HepG2 (cell line): ENCODE data around the gene FAF1. TPM values are rescaled to one million over a fixed set of nuclear protein-coding genes. Genes with fewer than 3 reads are reported as not detected.

Source experiments
- AGO1 ChIP-seq: fragments of 200-400 bp; formaldehyde crosslinking; IDR thresholded peaks from 2 replicates; pipeline ENCODE4 v1.6.1; 2017; ENCODE audit warnings: mild to moderate bottlenecking, low read depth, low read length, moderate library complexity; ENCODE audit not compliant: poor library complexity, severe bottlenecking
- CBX5 ChIP-seq: sonication (generic); formaldehyde crosslinking; IDR thresholded peaks from 2 replicates; pipeline ENCODE4 v1.4.0; 2020; ENCODE audit warnings: missing genetic modification reagents, borderline replicate concordance
- DNMT1 ChIP-seq: sonication (generic); formaldehyde crosslinking; IDR thresholded peaks from 2 replicates; pipeline ENCODE4 v1.5.1; 2020; ENCODE audit warnings: mild to moderate bottlenecking, missing genetic modification reagents
- IRF2 ChIP-seq: IDR thresholded peaks from 2 replicates; pipeline ENCODE4 v1.6.1; 2018; ENCODE audit warnings: missing genetic modification reagents, missing compliant biosample characterization
- MLLT10 ChIP-seq: sonication (generic); formaldehyde crosslinking; IDR thresholded peaks from 2 replicates; pipeline ENCODE4 v1.4.0; 2020; ENCODE audit warnings: missing genetic modification reagents
- NR2C2 ChIP-seq: sonication (generic); formaldehyde crosslinking; IDR thresholded peaks from 2 replicates; pipeline ENCODE4 v1.4.0; 2020; ENCODE audit warnings: missing genetic modification reagents, mild to moderate bottlenecking, moderate library complexity, borderline replicate concordance
- NR2F2 ChIP-seq: IDR thresholded peaks from 2 replicates; pipeline ENCODE4 v1.6.1; 2012; ENCODE audit warnings: low read depth, inconsistent platforms, borderline replicate concordance
- PHF20 ChIP-seq: sonication (generic); formaldehyde crosslinking; IDR thresholded peaks from 2 replicates; pipeline ENCODE4 v1.5.0; 2020; ENCODE audit warnings: mild to moderate bottlenecking, missing genetic modification reagents
- PTBP1 ChIP-seq: fragments of 200-400 bp; formaldehyde crosslinking; IDR thresholded peaks from 2 replicates; pipeline ENCODE4 v1.6.1; 2018; ENCODE audit warnings: low read length, low read depth; ENCODE audit not compliant: poor library complexity, severe bottlenecking
- SIN3A ChIP-seq: IDR thresholded peaks from 2 replicates; pipeline ENCODE4 v1.6.1; 2011; ENCODE audit warnings: low read depth, mild to moderate bottlenecking, control low read depth, low read length, borderline replicate concordance
- SKI ChIP-seq: fragments of 450-650 bp; IDR thresholded peaks from one replicate; pipeline ENCODE4 v1.6.1; 2018; ENCODE audit warnings: mild to moderate bottlenecking; ENCODE audit not compliant: partially characterized antibody
- SMAD1 ChIP-seq: sonication (generic); formaldehyde crosslinking; IDR thresholded peaks from 2 replicates; pipeline ENCODE4 v1.4.0; 2020; ENCODE audit warnings: missing genetic modification reagents, low read depth, mild to moderate bottlenecking, borderline replicate concordance
- SMC3 ChIP-seq: IDR thresholded peaks from 2 replicates; pipeline ENCODE4 v1.6.1; 2011; ENCODE audit warnings: low read length, improper control_type of control experiment
- STAT5B ChIP-seq: sonication (generic); formaldehyde crosslinking; IDR thresholded peaks from 2 replicates; pipeline ENCODE4 v1.4.0; 2020; ENCODE audit warnings: missing genetic modification reagents
- TMF1 ChIP-seq: sonication (generic); formaldehyde crosslinking; IDR thresholded peaks from 2 replicates; pipeline ENCODE4 v1.8.1; 2022; ENCODE audit warnings: low read depth, missing genetic modification reagents
- YY1 ChIP-seq: IDR thresholded peaks from 2 replicates; pipeline ENCODE4 v1.6.1; 2011; ENCODE audit warnings: low read length, low read depth, moderate library complexity, mild to moderate bottlenecking; ENCODE audit not compliant: insufficient read depth, insufficient replicate concordance
- ZFYVE20 ChIP-seq: sonication (generic); formaldehyde crosslinking; IDR thresholded peaks from 2 replicates; pipeline ENCODE4 v1.8.0; 2023; ENCODE audit warnings: low read depth, mild to moderate bottlenecking, moderate library complexity, missing genetic modification reagents, borderline replicate concordance
- ZKSCAN8 ChIP-seq: IDR thresholded peaks from 2 replicates; pipeline ENCODE4 v1.6.1; 2016; ENCODE audit warnings: borderline replicate concordance, missing genetic modification reagents, missing compliant biosample characterization
- ZNF124 ChIP-seq: sonication (generic); formaldehyde crosslinking; IDR thresholded peaks from 2 replicates; pipeline ENCODE4 v1.4.0; 2020; ENCODE audit warnings: missing genetic modification reagents
- ZNF138 ChIP-seq: sonication (generic); formaldehyde crosslinking; IDR thresholded peaks from 2 replicates; pipeline ENCODE4 v1.5.0; 2020; ENCODE audit warnings: mild to moderate bottlenecking, low read depth, missing genetic modification reagents
- ZNF3 ChIP-seq: IDR thresholded peaks from 2 replicates; pipeline ENCODE4 v1.7.0; 2017; ENCODE audit warnings: inconsistent platforms
- ZNF562 ChIP-seq: sonication (generic); formaldehyde crosslinking; IDR thresholded peaks from 2 replicates; pipeline ENCODE4 v1.8.0; 2022; ENCODE audit warnings: missing genetic modification reagents, borderline replicate concordance
- ZNF616 ChIP-seq: sonication (generic); formaldehyde crosslinking; IDR thresholded peaks from 2 replicates; pipeline ENCODE4 v1.5.0; 2020; ENCODE audit warnings: low read depth, mild to moderate bottlenecking, missing genetic modification reagents
- polyA plus RNA-seq, 8 experiments: library from polyadenylated mRNA; depleted of rRNA in 3 of 8; stranded (reverse) in 7 of 8; unstranded in 1 of 8; fragments of >200 nt; fragmentation: Illumina TruSeq in 4 of 8; extraction: Trizol in 4 of 8; gene quantifications; 2 replicates each; pipeline versions ENCODE4 v1.2.1 to v1.2.3, GENCODE V29; 2011 to 2016; ENCODE audit warnings: low read depth in 4 of 8, missing spikeins in 1 of 8, mixed read lengths in 1 of 8; ENCODE audit not compliant: insufficient read depth in 1 of 8
- total RNA-seq, 5 experiments: library from RNA; depleted of rRNA; stranded (reverse); fragments of >200 nt; fragmentation: Illumina TruSeq; extraction: Trizol; gene quantifications; 2 replicates each; pipeline ENCODE4 v1.2.3, GENCODE V29; 2016; ENCODE audit warnings: low read depth in 1 of 5
- TF ChIP-seq, protein P1 (sequence below): sonication (generic); formaldehyde crosslinking; IDR thresholded peaks from 2 replicates; pipeline ENCODE4 v1.8.0; 2023; ENCODE audit warnings: mild to moderate bottlenecking, missing genetic modification reagents
- TF ChIP-seq, protein P2 (sequence below): sonication (generic); formaldehyde crosslinking; IDR thresholded peaks from 2 replicates; pipeline ENCODE4 v1.5.0; 2020; ENCODE audit warnings: mild to moderate bottlenecking, missing genetic modification reagents, borderline replicate concordance

The FAF1 gene
- total and polyA plus RNA-seq, 2 of the 13 experiments (the other 11 are each of a cell fraction or from before 2014, with no cell fraction given) = 19.4 to 63.3 TPM

DNA sequence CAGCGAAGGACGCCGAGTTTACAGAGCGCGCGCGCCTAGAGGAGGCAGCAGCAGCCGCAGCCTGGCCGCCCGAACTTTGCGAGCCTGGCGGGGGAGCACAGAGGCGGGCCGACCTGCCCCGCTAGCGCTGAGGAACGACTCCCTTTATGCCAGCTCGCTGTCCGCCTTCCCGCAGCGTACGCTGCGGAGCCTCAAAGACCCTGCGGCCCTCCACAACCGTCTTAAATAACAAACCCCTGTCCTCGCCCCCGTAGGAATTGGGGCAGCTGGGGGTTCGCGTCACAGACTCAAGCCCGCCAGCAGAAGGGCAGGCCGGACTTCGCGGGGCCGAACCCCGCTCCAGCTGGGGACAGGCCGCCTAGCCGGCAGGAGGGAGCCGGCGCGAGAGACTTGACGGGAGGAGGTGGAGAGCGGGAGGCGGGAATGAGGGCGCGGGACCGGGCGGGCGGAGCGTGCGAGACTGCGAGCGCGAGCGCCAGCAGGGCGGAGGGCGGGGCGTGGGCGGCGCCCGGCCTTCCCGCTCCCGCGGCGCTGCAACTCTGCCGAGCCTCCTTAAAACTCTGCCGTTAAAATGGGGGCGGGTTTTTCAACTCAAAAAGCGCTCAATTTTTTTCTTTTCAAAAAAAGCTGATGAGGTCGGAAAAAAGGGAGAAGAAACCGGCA is 8.2 kb upstream of the FAF1 start (continued):
- TF ChIP-seq SMAD1 (CRISPR knock-in tag) (peak; percentile 36; the same call in 1 of the 2 replicates), CBX5 (peak; percentile 73; the same call in 1 of the 2 replicates), SIN3A (peak; percentile 42; the same call in 1 of the 2 replicates), STAT5B (CRISPR knock-in tag) (no peak), SKI (peak; percentile 45), ZKSCAN8 (CRISPR knock-in tag) (no peak), ZFYVE20 (CRISPR knock-in tag) (no peak), YY1 (peak; percentile 17), AGO1 (peak; percentile 53), SMC3 (no peak), ZNF616 (CRISPR knock-in tag) (0 out of 2 replicates have a peak, but pooled peaks have one; percentile 62), IRF2 (CRISPR knock-in tag) (peak; percentile 49; the same call in 1 of the 2 replicates), ZNF138 (CRISPR knock-in tag) (0 out of 2 replicates have a peak, but pooled peaks have one; percentile 45), ZNF124 (CRISPR knock-in tag) (peak; percentile 44; the same call in 1 of the 2 replicates), ZNF3 (no peak), NR2C2 (CRISPR knock-in tag) (peak; percentile 22), PTBP1 (peak; percentile 85), NR2F2 (no peak), MLLT10 (CRISPR knock-in tag) (no peak), PHF20 (CRISPR knock-in tag) (0 out of 2 replicates have a peak, but pooled peaks have one; percentile 31), DNMT1 (CRISPR knock-in tag) (peak; percentile 91; the same call in 1 of the 2 replicates), ZNF562 (0 out of 2 replicates have a peak, but pooled peaks have one; percentile 60), TMF1 (CRISPR knock-in tag) (peak; percentile 87)
- TF ChIP-seq, protein P1, sequence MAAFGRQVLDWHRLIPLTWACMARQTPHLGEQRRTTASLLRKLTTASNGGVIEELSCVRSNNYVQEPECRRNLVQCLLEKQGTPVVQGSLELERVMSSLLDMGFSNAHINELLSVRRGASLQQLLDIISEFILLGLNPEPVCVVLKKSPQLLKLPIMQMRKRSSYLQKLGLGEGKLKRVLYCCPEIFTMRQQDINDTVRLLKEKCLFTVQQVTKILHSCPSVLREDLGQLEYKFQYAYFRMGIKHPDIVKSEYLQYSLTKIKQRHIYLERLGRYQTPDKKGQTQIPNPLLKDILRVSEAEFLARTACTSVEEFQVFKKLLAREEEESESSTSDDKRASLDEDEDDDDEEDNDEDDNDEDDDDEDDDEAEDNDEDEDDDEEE (CRISPR knock-in tag) = peak; percentile 82
- TF ChIP-seq, protein P2, sequence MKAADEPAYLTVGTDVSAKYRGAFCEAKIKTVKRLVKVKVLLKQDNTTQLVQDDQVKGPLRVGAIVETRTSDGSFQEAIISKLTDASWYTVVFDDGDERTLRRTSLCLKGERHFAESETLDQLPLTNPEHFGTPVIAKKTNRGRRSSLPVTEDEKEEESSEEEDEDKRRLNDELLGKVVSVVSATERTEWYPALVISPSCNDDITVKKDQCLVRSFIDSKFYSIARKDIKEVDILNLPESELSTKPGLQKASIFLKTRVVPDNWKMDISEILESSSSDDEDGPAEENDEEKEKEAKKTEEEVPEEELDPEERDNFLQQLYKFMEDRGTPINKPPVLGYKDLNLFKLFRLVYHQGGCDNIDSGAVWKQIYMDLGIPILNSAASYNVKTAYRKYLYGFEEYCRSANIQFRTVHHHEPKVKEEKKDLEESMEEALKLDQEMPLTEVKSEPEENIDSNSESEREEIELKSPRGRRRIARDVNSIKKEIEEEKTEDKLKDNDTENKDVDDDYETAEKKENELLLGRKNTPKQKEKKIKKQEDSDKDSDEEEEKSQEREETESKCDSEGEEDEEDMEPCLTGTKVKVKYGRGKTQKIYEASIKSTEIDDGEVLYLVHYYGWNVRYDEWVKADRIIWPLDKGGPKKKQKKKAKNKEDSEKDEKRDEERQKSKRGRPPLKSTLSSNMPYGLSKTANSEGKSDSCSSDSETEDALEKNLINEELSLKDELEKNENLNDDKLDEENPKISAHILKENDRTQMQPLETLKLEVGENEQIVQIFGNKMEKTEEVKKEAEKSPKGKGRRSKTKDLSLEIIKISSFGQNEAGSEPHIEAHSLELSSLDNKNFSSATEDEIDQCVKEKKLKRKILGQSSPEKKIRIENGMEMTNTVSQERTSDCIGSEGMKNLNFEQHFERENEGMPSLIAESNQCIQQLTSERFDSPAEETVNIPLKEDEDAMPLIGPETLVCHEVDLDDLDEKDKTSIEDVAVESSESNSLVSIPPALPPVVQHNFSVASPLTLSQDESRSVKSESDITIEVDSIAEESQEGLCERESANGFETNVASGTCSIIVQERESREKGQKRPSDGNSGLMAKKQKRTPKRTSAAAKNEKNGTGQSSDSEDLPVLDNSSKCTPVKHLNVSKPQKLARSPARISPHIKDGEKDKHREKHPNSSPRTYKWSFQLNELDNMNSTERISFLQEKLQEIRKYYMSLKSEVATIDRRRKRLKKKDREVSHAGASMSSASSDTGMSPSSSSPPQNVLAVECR (CRISPR knock-in tag) = peak; percentile 68; the same call in 1 of the 2 replicates
